H1 (cell line): ENCODE measurements around the gene TMIGD3. TPM values are rescaled to one million over a fixed set of nuclear protein-coding genes. Genes with fewer than 3 reads are reported as not detected.

ENCODE experiments used
- CHD7 ChIP-seq: fragments of 300-600 bp; sonication (generic); IDR thresholded peaks from 2 replicates; pipeline ENCODE4 v1.7.1; 2012; ENCODE audit warnings: low read length, moderate library complexity, mild to moderate bottlenecking, inconsistent platforms; ENCODE audit not compliant: insufficient replicate concordance
- CREB1 ChIP-seq: IDR thresholded peaks from 2 replicates; pipeline ENCODE4 v1.6.1; 2012; ENCODE audit warnings: inconsistent platforms
- CTCF ChIP-seq, 3 experiments: IDR thresholded peaks; 1 replicate in 2 of 3; 2 replicates in 1 of 3; pipeline versions ENCODE4 v1.5.1 to v1.6.1; 2011; ENCODE audit warnings: low read length in 3 of 3, mild to moderate bottlenecking in 3 of 3, inconsistent platforms in 2 of 3, low read depth in 1 of 3, moderate library complexity in 1 of 3; ENCODE audit not compliant: insufficient read depth in 1 of 3; ENCODE audit errors: control extremely low read depth in 1 of 3
- JUND ChIP-seq: IDR thresholded peaks from 2 replicates; pipeline ENCODE4 v1.6.1; 2011; ENCODE audit warnings: mild to moderate bottlenecking, improper control_type of control experiment, low read length
- MAFK ChIP-seq: IDR thresholded peaks from 2 replicates; pipeline ENCODE4 v1.6.1; 2012; ENCODE audit warnings: low read depth, mild to moderate bottlenecking, improper control_type of control experiment, low read length
- MAX ChIP-seq: IDR thresholded peaks from 2 replicates; pipeline ENCODE4 v1.6.1; 2012; ENCODE audit warnings: inconsistent platforms
- NANOG ChIP-seq: IDR thresholded peaks from 2 replicates; pipeline ENCODE4 v1.6.1; 2011; ENCODE audit warnings: low read length, low read depth, mild to moderate bottlenecking, inconsistent platforms; ENCODE audit not compliant: insufficient read depth, poor library complexity, severe bottlenecking
- ZNF274 ChIP-seq: IDR thresholded peaks from 2 replicates; pipeline ENCODE4 v1.7.0; 2012; ENCODE audit warnings: low read length, borderline replicate concordance; ENCODE audit errors: extremely low read depth
- polyA plus RNA-seq, 7 experiments: library from polyadenylated mRNA; depleted of rRNA in 3 of 7; stranded (reverse) in 5 of 7; unstranded in 2 of 7; fragments of >200 nt in 5 of 7; fragments of 200-250 nt in 2 of 7; gene quantifications; 1 replicate in 5 of 7; 2 replicates in 1 of 7; 4 replicates in 1 of 7; pipeline versions ENCODE4 v1.2.1 to v1.2.3, GENCODE V29; 2011 to 2013; ENCODE audit warnings: missing spikeins in 2 of 7, mixed read lengths in 2 of 7
- total RNA-seq: library from RNA; stranded (reverse); fragmentation: NEBNext Ultra II Directional; extraction: Animal tissue kit (Norgen Biotek cat#: 25700); gene quantifications from 2 replicates; pipeline ENCODE4 v1.2.1, GENCODE V29; 2021

TMIGD3 gene
- total and polyA plus RNA-seq, 2 of the 8 experiments (the other 6 are each of a cell fraction or from before 2014, with no cell fraction given) = not detected

- no peak for TF ChIP-seq CHD7
- peak; percentile 31 to 70 (median 43); a peak in 3 of 4 replicates for TF ChIP-seq CTCF (IDR thresholded peaks at IDR 0.05; ENCODE audit: control extremely low read depth in 1 of 3, insufficient read depth in 1 of 3, low read depth in 1 of 3, low read length in 3 of 3)
- no peak for TF ChIP-seq MAFK
- no peak for TF ChIP-seq NANOG
- no peak for TF ChIP-seq ZNF274
- TF ChIP-seq JUND = no peak
- no peak for TF ChIP-seq CREB1
- TF ChIP-seq MAX = peak; percentile 83
Observed at GRCh38 chr1:111516005-111516535, 12.6 kb upstream of the TMIGD3 start (continued).
